IMR-90 (cell line): ENCODE measurements around the gene CWC15.

ENCODE experiments used
- FOS ChIP-seq: fragments of 150-350 bp; IDR thresholded peaks from 2 replicates; pipeline ENCODE4 v1.6.1; 2016; ENCODE audit warnings: low read depth, low read length
- MAFK ChIP-seq: IDR thresholded peaks from 2 replicates; pipeline ENCODE4 v1.6.1; 2012; ENCODE audit warnings: low read depth, low read length, improper control_type of control experiment
- MXI1 ChIP-seq: IDR thresholded peaks from 2 replicates; pipeline ENCODE4 v1.6.1; 2012; ENCODE audit warnings: low read depth, mild to moderate bottlenecking, low read length, moderate library complexity, borderline replicate concordance
- NFE2L2 ChIP-seq: fragments of 150-350 bp; IDR thresholded peaks from 2 replicates; pipeline ENCODE4 v1.6.1; 2016; ENCODE audit warnings: low read depth, mild to moderate bottlenecking, low read length
- POLR2A ChIP-seq: IDR thresholded peaks from 2 replicates; pipeline ENCODE4 v1.6.1; 2012; ENCODE audit warnings: mild to moderate bottlenecking, low read depth, low read length
- RAD21 ChIP-seq: IDR thresholded peaks from 2 replicates; pipeline ENCODE4 v1.6.1; 2012; ENCODE audit warnings: low read length, improper control_type of control experiment
- RCOR1 ChIP-seq: IDR thresholded peaks from 2 replicates; pipeline ENCODE4 v1.6.1; 2012; ENCODE audit warnings: mild to moderate bottlenecking, low read length, improper control_type of control experiment; ENCODE audit not compliant: insufficient replicate concordance
- RFX5 ChIP-seq: IDR thresholded peaks from 2 replicates; pipeline ENCODE4 v1.8.0; 2012; ENCODE audit warnings: low read depth, mild to moderate bottlenecking, low read length, moderate library complexity
- SMC3 ChIP-seq: fragments of 150-350 bp; IDR thresholded peaks from 2 replicates; pipeline ENCODE4 v1.6.1; 2016; ENCODE audit warnings: low read depth, mild to moderate bottlenecking, antibody characterized with exemption, low read length, moderate library complexity
- TF ChIP-seq, protein P1 (sequence below): conservative IDR thresholded peaks from 2 replicates; pipeline ENCODE4 v1.5.1; 2012; ENCODE audit warnings: mild to moderate bottlenecking, low read depth, low read length, improper control_type of control experiment
- TF ChIP-seq, protein P2 (sequence below): fragments of 150-350 bp; IDR thresholded peaks from 2 replicates; pipeline ENCODE4 v1.6.1; 2016; ENCODE audit warnings: low read depth, mild to moderate bottlenecking, low read length, moderate library complexity, borderline replicate concordance
- TF ChIP-seq, protein P3 (sequence below): fragments of 150-350 bp; IDR thresholded peaks from 2 replicates; pipeline ENCODE4 v1.6.1; 2017; ENCODE audit warnings: mild to moderate bottlenecking, antibody characterized with exemption, low read length, low read depth

DNA sequence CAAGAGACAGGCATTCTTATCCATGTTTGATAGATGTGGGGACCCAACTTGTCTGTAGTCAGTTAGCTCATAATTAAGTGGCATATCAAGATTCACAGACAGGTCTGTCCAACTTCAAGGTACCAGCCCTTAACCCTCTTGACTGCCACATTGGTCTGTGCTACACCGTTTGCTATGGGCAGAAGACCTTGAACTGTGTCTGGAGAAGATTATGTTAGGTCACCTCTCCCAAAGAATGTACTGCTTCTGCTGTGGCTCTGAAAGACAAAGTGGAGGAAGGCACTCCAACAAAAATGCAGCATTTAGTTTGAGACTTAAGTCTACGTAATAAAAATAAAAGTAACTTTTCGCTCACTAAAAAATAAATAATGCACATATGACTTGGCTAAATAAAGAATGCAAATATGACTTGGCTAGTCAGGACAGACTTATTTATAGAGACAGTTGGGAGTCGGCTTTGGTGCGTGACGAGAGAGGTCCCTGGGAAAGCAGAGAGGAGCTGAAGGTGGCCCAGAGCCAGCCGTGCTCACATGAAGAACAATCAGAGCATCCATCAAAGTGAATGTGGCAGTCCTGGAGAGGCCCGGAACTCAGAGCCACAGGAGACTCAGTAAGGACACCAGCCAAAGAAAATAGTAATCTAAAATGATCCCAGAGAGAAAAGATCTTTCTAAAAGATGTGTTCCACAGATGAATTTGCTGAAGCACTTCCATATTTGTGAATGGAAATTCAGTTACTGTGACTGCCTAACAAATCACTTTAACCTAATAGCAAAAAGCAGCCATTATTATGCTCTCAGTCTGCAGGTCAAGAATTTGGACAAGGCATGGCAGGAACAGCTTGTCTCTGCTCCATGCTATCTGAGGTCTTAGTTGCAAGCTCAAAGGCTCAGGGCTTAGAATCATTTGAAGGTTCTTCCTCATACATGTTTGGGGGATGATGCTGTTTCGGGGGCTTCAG is 35.0 kb downstream of the CWC15 start:
- TF ChIP-seq, protein P1, sequence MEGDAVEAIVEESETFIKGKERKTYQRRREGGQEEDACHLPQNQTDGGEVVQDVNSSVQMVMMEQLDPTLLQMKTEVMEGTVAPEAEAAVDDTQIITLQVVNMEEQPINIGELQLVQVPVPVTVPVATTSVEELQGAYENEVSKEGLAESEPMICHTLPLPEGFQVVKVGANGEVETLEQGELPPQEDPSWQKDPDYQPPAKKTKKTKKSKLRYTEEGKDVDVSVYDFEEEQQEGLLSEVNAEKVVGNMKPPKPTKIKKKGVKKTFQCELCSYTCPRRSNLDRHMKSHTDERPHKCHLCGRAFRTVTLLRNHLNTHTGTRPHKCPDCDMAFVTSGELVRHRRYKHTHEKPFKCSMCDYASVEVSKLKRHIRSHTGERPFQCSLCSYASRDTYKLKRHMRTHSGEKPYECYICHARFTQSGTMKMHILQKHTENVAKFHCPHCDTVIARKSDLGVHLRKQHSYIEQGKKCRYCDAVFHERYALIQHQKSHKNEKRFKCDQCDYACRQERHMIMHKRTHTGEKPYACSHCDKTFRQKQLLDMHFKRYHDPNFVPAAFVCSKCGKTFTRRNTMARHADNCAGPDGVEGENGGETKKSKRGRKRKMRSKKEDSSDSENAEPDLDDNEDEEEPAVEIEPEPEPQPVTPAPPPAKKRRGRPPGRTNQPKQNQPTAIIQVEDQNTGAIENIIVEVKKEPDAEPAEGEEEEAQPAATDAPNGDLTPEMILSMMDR = no peak
- TF ChIP-seq POLR2A (no peak), MXI1 (no peak), MAFK (no peak), FOS (no peak), RFX5 (no peak), SMC3 (no peak), RCOR1 (no peak), RAD21 (no peak), NFE2L2 (peak; percentile 55; the same call in 1 of the 2 replicates)
- TF ChIP-seq, protein P2, sequence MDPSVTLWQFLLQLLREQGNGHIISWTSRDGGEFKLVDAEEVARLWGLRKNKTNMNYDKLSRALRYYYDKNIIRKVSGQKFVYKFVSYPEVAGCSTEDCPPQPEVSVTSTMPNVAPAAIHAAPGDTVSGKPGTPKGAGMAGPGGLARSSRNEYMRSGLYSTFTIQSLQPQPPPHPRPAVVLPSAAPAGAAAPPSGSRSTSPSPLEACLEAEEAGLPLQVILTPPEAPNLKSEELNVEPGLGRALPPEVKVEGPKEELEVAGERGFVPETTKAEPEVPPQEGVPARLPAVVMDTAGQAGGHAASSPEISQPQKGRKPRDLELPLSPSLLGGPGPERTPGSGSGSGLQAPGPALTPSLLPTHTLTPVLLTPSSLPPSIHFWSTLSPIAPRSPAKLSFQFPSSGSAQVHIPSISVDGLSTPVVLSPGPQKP = no peak
- TF ChIP-seq, protein P3, sequence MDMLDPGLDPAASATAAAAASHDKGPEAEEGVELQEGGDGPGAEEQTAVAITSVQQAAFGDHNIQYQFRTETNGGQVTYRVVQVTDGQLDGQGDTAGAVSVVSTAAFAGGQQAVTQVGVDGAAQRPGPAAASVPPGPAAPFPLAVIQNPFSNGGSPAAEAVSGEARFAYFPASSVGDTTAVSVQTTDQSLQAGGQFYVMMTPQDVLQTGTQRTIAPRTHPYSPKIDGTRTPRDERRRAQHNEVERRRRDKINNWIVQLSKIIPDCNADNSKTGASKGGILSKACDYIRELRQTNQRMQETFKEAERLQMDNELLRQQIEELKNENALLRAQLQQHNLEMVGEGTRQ = no peak
